Dedifferentiated amniotic fluid mesenchymal stem cell (primary cell): ENCODE measurements around the gene AP4S1.
A peak's percentile ranks its signal among the peaks of the same experiment; 100 is the strongest.
"Not testable (repeated sequence)": the region's sequence is repeated elsewhere in the genome, so short reads cannot be mapped to it uniquely, and the experiment has no call there.

Source experiments
- DNase-seq: peaks from one replicate; pipeline ENCODE4 v3.0.0-alpha.2; 2016; ENCODE audit errors: extremely low spot score

AP4S1 gene

DNA sequence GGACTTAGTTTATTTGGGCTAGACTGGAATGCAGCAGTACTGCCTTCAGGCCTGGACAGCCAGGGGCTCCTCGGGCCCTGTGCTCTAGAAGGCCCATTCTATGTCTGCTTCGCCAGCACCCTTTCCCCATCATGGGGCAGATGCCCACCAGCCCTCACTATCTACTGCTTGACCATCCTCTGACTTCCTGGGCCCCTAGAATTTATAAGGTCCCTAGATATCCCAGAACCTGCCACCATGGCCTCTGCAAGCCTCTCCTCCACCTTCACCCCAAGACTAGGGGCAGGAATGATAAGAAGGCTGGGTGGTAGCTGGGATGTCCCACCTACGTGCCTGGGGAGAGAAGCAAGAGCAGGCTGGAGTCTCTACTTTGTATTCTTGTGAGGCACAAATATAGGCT is 59.6 kb downstream of the AP4S1 start:
- DNase-seq, result no peak

DNA sequence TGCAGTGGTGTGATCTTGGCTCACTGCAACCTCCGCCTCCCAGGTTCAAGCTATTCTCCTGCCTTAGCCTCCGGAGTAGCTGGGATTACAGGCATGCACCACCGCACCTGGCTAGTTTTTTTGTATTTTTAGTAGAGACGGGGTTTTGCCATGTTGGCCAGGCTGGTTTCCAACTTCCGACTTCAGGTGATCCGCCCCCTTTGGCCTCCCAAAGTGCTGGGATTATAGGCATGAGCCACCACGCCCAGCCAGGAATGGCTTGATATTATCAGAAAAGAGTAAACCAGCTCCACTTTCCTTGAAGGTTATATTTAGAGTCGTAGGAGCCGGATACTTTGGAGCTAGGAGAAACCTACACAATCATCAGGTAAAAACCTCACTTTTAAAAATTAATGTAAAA is 61.0 kb downstream of the AP4S1 start:
- not testable (repeated sequence) for DNase-seq

DNA sequence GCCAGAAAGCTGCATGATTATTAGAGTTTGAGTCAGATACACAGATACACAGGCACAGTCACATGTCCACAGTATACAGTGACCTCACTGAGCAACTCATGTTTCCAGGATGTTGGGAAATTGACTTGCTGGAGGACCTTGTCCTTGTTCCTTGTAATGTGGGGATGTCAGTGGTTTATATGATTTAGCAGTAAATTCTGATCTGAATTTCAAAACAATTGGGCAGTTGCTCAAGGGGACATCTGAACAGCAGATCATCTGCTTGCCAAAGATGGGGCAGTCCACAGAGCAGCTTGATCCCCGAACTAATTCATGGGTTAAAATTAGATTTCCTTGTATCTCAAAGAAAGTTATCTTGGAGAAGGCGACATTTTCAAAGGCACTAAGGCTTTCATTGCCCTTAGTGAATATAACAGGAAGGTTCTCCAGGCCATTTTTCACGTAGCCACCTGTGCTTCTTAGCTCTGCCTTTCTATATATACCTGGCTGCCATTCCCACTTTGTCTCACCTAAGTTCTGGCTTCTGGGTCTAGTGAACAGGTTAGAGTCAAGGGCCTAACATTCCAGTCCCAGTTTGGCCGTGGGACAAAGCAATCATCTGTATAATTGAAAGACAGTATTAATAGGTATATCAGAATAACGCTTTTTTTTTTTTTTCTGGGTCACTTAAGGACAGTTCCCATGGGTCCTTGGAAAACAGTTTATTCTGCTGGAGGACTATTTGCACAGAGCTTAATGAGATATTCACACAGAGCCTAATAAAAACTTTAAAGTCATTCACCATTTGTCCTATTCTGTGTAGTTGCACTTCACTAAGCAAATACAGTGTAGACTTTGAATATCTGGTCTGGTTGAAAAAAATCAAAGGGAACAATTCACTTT is 65.7 kb downstream of the AP4S1 start:
- peak; percentile 88 for DNase-seq

DNA sequence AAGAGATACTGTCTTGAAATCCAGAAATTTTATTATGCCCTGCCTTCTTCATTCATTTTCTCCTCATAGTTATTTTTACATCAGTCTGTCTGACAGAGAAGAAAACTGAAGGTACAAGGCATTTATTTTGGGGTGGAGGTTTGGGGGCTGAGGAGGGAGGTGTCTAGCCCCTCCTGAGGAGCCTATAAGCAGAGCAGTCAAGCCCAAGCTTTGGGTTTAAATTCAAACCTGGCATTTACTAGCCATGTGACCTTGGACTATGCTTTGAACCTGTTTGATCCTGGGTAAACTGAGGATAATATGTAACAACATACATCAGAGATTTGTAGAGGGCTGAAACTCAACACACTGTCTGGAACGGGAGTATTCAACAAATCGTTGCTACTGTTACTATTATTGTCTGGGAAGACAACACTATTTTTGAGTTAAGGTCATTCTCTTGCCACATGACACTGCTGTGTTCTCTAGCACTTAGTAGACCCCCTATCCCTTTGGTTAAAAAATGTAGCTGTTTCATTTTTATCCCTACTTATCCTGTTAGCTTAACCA is 66.8 kb downstream of the AP4S1 start:
- no peak for DNase-seq

DNA sequence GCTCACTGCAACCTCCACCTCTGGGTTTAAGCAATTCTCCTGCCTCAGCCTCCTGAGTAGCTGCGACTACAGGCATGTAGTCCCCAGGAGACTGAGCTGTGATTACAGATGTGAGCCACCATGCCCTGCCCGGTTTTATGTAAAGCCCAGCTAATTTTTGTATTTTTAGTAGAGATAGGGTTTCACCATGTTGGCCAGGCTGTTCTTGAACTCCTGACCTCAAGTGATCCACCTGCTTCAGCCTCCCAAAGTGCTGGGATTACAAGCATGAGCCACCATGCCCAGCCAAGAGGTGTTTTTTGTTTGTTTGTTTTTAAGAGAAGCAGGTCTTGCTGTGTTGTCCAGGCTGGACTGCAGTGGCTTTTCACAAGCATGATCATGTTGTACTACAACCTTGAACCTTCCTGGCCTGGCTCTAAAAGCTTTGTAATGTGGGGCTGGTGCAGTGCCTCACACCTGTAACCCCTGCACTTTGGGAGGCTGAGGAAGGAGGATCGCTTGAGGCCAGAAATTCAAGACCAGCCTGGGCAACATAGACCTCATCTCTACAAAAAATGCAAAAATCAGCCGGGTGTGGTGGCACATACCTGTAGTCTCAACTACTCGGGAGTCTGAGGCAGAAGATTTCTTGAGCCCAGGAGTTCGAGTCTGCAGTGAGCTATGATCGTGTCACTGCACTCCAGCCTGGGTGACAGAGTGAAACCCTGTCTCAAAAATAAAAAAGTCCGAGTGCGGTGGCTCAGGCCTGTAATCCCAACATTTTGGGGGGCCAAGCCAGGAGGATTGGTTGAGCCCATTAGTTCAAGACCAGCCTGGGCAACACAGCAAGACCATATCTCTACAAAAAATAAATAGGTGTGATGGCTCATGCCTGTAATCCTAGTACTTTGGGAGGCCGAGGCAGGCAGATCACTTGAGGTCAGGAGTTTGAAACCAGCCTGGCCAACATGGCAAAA is 68.7 kb downstream of the AP4S1 start:
- DNase-seq, result not testable (repeated sequence)

DNA sequence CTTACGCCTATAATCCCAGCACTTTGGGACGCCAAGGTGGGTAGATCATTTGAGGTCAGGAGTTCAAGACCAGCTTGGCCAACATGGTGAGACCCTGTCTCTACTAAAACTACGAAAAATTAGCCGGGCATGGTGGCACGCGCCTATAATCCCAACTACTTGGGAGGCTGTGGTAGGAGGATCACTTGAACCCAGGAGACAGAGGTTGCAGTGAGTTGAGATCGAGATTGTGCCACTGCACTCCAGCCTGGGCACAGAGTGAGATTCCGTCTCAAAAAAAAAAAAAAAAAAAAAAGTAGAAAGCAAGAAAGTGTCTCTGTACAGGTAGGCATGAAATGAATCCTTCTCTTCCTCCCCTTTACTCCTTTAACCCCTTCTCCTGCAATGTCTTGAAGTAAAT is 70.4 kb downstream of the AP4S1 start:
- DNase-seq, result not testable (repeated sequence)

DNA sequence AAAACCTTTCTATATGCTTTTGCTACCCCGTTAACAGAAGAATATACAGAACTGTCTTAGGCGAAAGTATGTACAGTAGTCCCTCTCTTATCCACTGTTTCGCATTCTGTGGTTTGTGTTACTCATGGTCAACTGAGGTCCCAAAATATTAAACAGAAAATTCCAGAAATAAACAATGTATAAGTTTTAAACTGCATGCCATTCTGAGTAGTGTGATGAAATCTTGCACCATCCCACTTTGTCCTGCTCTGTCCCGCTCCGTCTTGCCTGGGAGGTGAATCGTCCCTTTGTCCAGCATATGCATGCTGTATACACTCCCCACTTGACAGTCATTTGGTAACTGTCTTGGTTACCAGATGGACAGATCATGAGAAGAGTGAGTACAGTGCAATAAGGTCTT is 70.8 kb downstream of the AP4S1 start:
- DNase-seq, result no peak

DNA sequence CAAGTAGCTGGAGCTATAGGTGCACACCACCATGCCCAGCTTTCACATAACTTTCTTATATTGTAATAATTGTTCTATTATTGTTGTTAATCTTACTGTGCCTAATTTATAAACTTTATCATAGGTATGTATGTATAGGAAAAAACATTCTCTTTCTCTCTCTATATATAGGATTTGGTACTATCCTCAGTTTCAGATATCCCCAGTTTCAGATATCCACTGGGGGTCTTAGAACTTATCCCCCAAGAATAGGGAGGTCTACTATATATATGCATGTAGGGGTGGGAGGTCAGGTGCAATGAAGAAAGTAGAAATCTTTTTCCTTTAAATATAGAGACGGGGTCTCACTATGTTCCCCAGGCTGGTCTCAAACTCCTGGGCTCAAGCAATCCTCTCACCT is 71.6 kb downstream of the AP4S1 start:
- no peak for DNase-seq

DNA sequence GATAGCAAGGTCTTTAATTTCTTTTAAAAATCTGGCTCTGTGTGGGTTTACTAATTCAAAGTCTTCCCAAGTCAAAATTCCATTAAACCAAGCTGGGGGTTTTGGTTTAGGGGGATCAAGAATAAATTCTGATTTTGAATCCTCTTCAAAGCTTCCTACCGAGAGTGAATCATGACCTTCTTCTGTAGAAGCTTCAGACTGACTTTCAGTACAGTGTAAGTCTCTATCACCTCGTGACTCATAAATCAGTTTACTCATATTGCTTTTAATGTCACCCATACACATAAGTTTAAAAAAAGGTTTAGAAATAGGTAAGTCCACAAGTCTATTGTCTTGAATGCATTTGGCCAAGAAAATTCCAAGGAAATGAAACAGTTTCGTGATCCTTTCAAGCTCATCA is 81.3 kb downstream of the AP4S1 start:
- no peak for DNase-seq

DNA sequence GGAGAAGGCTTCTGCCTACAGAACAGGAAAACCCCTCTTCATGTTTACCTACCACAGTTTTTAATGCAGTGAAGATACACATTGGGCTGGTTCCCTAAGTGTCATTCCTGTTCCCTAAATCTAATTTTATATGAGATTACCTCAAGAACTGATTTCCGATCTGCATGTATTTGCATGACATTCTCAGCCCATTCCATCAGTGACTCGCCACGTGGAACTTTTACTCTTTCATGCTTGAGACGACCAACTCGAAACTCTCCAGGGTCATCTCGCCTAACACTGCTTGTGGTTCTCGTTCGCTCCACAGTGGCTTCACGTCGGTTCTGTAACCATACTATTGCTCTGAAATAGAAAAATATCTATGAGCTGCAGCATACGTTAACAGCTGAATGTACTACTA is 83.8 kb downstream of the AP4S1 start:
- no peak for DNase-seq

DNA sequence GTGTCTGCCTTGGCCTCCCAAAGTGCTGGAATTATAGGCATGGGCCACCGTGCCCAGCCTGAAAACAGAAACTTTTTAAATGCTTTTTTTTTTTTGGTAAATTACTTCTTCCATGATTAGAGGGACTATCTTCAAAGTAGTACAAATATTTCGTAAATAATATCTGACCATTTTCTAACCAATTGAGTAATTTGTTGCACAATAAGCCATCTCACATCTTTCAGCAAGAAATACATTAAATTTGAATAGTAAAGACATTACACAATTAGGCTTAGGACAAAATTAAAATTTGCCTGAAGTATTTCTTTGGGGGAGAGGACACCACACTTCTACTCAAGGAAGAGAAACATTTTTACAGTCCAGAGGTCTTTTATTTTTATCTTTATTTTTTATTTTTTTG is 85.4 kb downstream of the AP4S1 start:
- no peak for DNase-seq

DNA sequence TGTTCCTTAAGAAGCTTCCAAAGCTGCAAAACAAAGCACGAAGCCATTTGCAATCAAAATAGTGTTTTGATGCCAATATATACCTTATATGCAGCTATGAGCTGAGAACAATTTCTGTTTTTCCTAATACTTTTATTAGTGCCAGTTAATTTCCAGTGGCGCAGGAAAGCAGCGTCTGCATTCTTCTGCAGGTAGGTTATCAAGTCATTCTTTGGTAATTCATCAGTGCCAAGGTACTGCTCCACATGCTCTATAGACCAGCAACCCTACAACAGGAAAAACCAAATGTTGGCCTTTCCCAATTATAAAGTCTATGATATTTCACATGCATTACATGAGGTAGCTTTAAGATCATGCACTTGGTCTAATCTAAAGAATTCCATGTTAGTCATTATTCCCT is 88.3 kb downstream of the AP4S1 start:
- DNase-seq, result no peak

DNA sequence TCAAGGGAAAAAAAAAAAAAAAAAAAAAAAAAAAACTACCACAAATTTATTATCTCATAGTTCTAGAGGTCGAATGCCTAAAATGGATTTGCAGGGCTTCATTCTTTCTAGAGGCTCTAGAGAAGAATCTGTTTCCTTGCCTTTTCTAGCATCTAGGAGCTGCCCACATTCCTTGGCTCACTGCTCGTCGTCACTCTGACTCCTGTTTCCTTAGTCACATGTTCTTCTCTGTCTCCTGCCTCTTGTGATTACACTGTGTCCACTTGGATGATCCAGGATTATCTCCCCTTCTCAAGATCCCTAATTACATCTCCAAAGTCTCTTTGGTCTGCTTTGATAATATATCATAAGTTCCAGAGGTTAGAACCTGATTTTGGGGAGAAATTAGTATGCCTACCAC is 93.4 kb downstream of the AP4S1 start:
- no peak for DNase-seq

DNA sequence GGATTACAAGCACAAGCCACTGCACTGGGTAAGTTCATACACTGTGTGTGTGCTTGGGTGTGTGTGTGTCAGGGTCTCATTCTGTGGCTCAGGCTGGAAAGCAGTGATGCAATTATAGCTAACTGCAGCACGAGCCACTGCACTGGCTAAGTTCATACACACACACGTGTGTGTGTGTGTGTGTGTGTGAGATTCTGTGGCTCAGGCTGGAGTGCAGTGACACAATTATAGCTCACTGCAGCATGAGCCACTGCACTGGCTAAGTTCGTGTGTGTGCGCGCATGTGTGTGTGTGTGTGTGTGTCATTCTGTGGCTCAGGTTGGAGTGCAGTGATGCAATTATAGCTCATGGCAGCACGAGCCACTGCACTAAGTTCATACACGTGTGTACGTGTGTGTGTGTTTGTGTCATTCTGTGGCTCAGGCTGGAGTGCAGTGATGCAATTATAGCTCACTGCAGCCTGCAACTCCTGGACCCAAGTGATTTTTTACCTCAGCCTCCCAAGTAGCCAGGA is 96.7 kb downstream of the AP4S1 start:
- DNase-seq, result no peak

DNA sequence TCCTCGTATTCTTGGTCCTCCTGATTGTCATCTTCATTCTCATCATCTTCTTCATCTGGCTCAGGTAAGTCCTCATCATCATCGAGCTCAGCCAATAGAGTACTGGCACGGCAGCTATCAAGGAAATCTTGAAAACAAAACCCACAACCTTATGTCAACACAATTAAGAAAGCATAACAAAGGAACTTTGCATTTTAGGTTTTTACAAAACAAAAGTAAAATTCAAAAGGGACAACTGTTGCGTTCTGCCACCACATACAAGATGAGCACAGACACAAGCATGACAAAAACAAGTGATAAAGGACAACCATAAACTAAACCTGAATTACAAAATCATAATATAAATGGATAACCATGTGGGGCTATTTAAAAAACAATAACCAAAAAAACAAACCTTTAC is 97.5 kb downstream of the AP4S1 start:
- no peak for DNase-seq

DNA sequence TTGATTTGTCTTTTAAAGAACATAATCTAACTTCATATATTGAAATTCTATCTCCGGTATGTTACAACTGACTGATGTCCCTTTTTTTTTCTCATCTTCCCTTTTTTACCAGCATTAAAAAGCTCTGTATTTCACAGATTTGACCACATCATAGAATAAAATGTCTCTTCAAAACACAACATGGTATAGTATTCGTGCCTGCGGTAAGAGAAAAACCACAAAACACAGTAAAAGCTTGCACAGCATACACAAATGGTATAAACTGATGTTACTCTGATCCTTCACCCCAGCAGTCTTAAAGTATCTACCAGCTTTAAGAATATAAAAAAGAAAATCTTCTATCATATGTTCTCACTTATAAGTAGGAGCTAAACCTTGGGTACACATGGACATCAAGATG is 98.7 kb downstream of the AP4S1 start:
- DNase-seq, result no peak

DNA sequence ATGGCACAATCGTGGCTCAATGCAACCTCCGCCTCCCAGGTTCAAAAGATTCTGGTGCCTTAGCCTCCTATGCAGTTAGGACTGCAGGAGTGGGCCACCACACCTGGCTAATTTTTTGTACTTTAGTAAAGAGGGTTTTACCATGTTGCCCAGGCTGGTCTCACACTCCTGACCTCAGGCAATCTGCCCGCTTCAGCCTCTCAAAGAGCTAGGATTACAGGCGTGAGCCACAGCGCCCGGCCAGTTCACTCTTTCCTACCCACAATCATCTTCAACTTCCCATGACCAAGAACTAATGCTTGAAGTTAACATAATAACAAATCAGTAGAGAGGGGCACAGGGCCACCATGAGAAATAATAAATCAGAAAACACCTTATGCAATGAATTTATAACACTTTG is 99.8 kb downstream of the AP4S1 start:
- DNase-seq, result no peak

DNA sequence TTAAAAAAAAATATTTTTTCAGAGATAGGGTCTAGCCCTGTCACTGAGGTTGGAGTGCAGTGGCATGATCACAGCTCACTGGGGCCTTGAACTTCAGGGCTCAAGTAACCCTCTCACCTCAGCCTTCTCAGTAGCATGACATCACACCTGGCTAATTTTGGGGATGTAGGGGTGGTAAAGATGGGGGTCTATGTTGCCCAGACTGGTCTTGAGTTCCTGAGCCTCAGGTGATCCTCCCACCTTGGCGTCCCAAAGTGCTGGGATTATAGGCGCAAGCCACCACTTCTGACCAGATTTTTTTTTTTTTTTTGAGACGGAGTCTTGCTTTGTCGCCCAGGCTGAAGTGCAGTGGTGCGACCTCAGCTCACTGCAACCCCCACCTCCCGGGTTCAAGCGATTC is 101.2 kb downstream of the AP4S1 start:
- no peak for DNase-seq

DNA sequence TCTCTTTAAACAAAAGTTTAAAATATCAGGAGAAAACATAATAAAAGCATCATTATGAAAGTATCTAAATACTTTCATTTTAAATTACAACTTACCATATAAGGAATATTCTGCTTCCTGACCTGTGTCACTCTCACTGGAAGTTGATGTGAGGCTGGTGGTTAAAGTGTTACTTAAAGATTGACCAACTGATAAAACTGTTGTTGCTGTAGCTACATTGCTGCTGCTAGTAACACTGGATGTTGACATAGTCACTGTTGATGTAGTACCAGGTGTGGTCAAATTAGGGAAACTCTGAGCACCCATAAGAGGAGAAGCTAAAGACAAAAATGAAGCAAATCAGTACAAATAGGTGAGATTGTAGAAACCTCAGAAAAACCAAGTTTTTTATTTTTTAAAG is 102.2 kb downstream of the AP4S1 start:
- no peak for DNase-seq

DNA sequence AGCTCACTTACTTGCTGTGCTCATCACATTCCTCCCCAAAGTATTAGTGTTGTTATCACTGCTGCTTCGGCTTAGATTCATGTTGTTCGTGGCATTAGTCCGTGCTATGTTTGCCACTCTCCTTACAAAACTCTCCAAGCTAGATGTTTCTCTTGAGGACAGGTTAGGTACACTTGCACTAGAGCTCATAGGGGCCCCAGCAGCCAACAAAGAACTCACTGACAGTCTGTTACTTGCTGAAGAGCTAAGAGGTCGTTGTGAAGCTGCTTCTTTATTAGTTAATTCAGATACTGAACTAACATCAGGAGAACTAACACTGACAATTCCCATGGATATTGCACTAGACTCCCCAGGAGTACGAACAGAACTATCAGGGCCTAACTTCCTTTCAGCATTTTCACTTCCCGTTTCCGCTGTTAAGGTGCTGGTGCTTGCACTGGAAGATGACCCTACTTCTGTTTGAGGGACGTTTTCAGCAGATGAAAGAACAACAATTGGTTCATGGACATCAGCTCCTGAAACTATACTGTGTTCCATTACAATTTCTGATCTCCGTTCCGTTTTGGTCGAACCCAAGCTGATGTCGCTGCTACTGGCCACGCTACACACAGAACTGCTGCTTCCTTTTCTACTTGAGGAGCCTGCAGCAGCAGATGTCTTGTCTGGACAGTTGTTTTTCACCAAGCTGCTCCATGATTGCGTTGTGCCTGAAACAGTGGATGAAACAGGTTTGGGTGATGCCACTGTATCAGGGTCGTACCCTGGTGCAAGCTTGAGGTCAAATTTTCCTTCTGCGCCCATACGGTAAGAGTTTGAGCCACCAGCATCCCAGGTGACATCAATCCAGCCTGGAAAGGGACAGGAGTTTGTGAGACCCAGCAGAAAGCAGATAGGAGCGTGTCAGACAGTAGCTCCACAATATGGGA is 103.4 kb downstream of the AP4S1 start:
- DNase-seq, result no peak

DNA sequence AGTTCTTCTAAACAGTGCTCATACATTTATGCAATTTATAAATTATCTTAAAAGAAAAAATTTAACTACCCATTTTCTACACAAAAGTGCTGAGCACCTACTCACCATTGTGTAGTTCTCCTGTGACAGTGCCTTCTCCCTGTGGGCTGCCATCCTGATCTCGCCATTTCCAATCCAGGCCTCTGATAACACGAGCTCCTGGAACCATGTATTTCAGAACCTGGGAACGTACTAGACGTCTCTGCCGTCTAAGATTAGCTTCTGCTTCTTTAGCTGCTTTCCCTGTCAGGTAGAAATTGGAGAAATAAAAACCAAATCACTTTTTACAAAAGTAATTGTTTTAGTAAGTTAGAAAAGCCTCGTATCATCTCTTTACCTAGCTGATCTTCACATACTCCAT is 107.7 kb downstream of the AP4S1 start:
- no peak for DNase-seq
